HFF-Myc (cell line): Measurements from ENCODE around the gene BAMBI.

ENCODE experiments used
- DNase-seq: peaks from one replicate; pipeline ENCODE4 v3.0.0-alpha.2; 2011; ENCODE audit warnings: low read depth; ENCODE audit errors: extremely low read depth
- H3K4me3 ChIP-seq: replicated peaks from 2 replicates; pipeline ENCODE4 v1.5.1; 2011; ENCODE audit warnings: low read depth, mild to moderate bottlenecking, control low read depth, low read length
- CTCF ChIP-seq: IDR thresholded peaks from 2 replicates; pipeline ENCODE4 v1.5.1; 2012; ENCODE audit warnings: mild to moderate bottlenecking, low read depth, low read length, control low read depth; ENCODE audit errors: missing control alignments

BAMBI gene

GRCh38 chr10:28690545-28690944, 13.2 kb downstream of the BAMBI start:
- H3K4me3 ChIP-seq: no peak overlapping the region
- no peak for DNase-seq
- TF ChIP-seq CTCF: no peak

DNA sequence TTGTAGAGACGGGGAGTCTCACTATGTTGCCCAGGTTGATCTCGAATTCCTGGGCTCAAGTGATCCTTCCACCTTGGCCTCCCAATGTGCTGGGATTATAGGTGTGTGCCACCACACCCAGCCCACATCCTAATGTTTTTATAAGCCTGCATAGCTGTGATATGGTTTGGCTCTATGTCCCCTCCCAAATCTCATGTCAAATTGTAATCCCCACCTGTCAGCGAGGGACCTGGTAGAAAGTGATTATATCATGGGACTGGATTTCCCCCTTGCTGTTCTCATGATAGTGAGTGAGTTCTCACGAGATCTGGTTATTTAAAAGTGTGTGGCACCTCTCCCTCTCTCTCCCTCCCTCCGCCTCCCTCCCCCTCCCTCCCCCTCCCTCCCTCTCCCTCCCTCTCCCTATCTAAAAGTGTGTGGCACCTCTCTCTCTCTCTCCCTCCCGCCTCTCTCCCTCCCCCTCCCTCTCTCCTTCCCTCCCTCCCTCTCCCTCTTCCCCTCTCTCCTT, 13.9 kb downstream of the BAMBI start:
- DNase-seq: no peak
- no peak overlapping the region for H3K4me3 ChIP-seq
- TF ChIP-seq CTCF: no peak

- no peak for TF ChIP-seq CTCF
- no peak for DNase-seq
- no peak overlapping the region for H3K4me3 ChIP-seq
Measured at GRCh38 chr10:28692050-28692449, 14.7 kb downstream of the BAMBI start.

DNA sequence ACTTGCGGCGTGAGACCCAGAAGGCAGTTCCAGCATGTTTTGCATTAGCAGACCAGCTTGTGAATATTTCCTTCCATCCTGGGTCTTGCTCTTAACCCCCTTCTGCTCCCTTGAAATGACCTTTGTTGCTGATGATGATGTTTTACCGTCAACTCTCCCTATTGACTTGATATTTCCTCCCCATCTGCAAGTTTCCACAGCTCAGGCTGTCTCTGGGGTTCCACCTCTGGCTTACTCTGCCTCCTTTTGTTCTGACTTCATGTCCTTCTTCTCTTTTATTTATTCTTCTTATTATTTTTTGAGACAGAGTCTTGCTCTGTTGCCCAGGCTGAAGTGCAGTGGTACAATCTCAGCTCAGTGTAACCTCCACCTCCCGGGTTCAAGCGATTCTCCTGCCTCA, 17.2 kb downstream of the BAMBI start:
- H3K4me3 ChIP-seq: no peak overlapping the region
- DNase-seq: no peak
- no peak for TF ChIP-seq CTCF

DNA sequence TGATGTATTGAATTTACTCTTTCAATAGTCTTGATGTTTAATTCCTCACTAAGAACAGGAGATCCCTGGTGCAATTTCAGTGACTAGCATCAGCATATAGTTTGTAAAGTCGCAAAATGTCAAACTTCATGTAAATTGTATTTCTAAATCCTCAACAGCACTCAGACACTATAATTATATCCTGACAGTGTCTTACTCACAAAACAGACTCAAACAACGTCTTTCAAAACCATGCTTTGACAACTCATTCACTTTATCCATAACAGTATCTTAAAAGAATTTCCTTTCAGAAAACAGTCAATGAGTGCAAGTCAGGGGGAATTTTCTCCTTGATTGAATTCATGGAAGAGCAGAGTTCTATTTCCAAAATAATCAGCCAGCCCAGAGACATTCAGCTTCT, 20.8 kb downstream of the BAMBI start:
- DNase-seq: no peak
- no peak overlapping the region for H3K4me3 ChIP-seq
- TF ChIP-seq CTCF: no peak

GRCh38 chr10:28704464-28705161, 27.3 kb downstream of the BAMBI start:
- H3K4me3 ChIP-seq: no peak overlapping the region
- TF ChIP-seq CTCF: no peak
- no peak for DNase-seq

- DNase-seq: no peak
- TF ChIP-seq CTCF: no peak
- no peak overlapping the region for H3K4me3 ChIP-seq
Measured at GRCh38 chr10:28705472-28705871, 28.2 kb downstream of the BAMBI start.
